ENCODE results near the gene LYZ.

Gene LYZ

DNA sequence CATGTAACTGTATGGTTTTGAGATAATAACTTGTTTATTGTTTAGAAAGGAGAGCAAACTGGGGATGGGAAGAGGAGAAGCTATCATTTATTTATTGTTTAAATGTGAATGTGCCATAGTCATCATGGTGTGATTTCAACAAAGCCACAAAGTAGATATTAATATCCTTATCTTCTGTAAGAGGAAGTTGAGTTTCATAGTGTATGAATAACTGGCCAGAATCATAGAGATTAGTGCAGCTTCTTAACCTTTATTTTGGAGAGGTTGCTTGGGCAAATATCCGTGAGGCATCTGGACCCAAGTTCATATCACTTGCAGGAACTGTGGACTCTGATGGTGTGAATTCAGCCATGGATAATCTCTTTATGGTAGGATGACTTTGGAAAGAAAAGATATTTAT lies 26.8 kb upstream of the LYZ start:
- Histone ChIP-seq H2BK12ac (ENCODE audit: low read length) (no peak overlapping the region), H3K4me2 (ENCODE audit: insufficient read depth, low read length, poor library complexity, severe bottlenecking) (no peak overlapping the region), H3K27me3 (ENCODE audit: control insufficient read depth in 3 of 3, insufficient read depth in 3 of 3, low read depth in 1 of 3, low read length in 3 of 3) (peaks cover 0 to 5% (median 0%) of the 10 kb centered on the region in 3 experiments), H2AK5ac (ENCODE audit: low read depth, low read length) (no peak overlapping the region), H2AFZ (ENCODE audit: low read length) (no peak overlapping the region), H4K8ac (ENCODE audit: low read depth, low read length) (no peak overlapping the region), H3K27ac (replicated peaks; ENCODE audit: low read length) (no peak overlapping the region), H2BK120ac (ENCODE audit: low read depth, low read length) (no peak overlapping the region), H4K91ac (ENCODE audit: low read depth, low read length, poor library complexity) (no peak overlapping the region), H3K4me3 (ENCODE audit: low read length in 2 of 2) (no peak overlapping the region), H3K36me3 (replicated peaks in 1 of 2; ENCODE audit: control insufficient read depth in 2 of 2, insufficient read depth in 2 of 2, low read length in 2 of 2) (no peaks in the 10 kb centered on the region), H2BK15ac (ENCODE audit: low read length) (no peak overlapping the region), H3K18ac (ENCODE audit: low read length) (no peak overlapping the region), H2BK5ac (ENCODE audit: low read length) (no peak overlapping the region), H3K79me1 (ENCODE audit: low read depth, low read length) (no peaks in the 10 kb centered on the region), H3K9ac (ENCODE audit: low read depth, low read length, poor library complexity) (no peak overlapping the region), H3K23ac (ENCODE audit: low read depth, low read length, poor library complexity) (no peak overlapping the region), H3K14ac (ENCODE audit: low read length) (no peak overlapping the region), H3K4ac (ENCODE audit: low read length) (no peak overlapping the region), H3K9me3 (replicated peaks in 1 of 2; ENCODE audit: control insufficient read depth in 2 of 2, insufficient read depth in 1 of 2, low read depth in 1 of 2, low read length in 2 of 2) (no peaks in the 10 kb centered on the region), H3K4me1 (ENCODE audit: control insufficient read depth in 2 of 2, insufficient read depth in 1 of 2, low read depth in 1 of 2, low read length in 2 of 2) (no peaks in the 10 kb centered on the region)
- no peak for DNase-seq (ENCODE audit: low spot score)
- WGBS, 2 donors (ENCODE audit: extremely low coverage in 2 of 2, insufficient read length in 2 of 2, insufficient replicate concordance in 1 of 2), result no CpG with 5 or more reads among the region's 1 CpG

DNA sequence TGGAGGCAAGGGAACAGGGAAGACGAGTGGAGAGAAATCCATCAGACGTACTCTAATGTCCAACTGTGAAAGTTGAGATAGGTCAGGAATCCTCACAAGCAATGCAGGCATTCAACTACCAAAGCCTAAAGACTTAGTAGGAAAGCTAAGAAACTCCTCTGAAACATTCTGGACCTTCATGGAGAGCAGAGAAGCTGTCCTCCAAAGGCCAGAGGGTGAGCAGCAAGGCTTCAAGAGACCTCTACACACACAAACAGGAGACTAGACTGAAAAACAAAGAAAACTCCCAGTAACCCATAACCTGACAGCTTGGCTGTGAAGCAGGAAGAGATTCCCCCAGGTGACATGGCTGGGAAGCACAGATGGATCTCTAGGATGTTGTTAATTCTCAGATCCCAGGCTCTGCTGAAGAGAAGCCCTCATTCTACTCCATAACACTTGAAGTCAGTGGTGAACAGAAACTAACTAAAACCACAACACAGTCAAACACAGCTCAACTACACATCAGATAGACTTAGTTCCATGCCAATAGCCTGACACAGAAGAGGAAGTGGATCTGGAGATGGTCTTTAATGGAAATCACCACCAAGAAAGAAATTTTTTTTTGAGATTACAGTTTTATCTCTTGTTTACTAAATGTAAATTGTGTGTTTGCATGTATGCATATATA lies 23.2 kb upstream of the LYZ start:
- H3K27ac ChIP-seq (replicated peaks; ENCODE audit: low read length), result no peak overlapping the region
- no peak overlapping the region for H3K23ac ChIP-seq (ENCODE audit: low read depth, low read length, poor library complexity)
- H4K8ac ChIP-seq (ENCODE audit: low read depth, low read length), result no peak overlapping the region
- no peak for DNase-seq (ENCODE audit: low spot score)
- no peak overlapping the region for H2BK5ac ChIP-seq (ENCODE audit: low read length)
- H2BK15ac ChIP-seq (ENCODE audit: low read length), result no peak overlapping the region
- peak overlapping the region in 1 of 2 donors; percentile 30 for H3K4me3 ChIP-seq (ENCODE audit: low read length in 2 of 2)
- H3K14ac ChIP-seq (ENCODE audit: low read length), result no peak overlapping the region
- peaks cover 0 to 18% (median 0%) of the 10 kb centered on the region in 3 experiments for H3K27me3 ChIP-seq (ENCODE audit: control insufficient read depth in 3 of 3, insufficient read depth in 3 of 3, low read depth in 1 of 3, low read length in 3 of 3)
- no peak overlapping the region for H3K9ac ChIP-seq (ENCODE audit: low read depth, low read length, poor library complexity)
- H2BK12ac ChIP-seq (ENCODE audit: low read length), result no peak overlapping the region
- H4K91ac ChIP-seq (ENCODE audit: low read depth, low read length, poor library complexity), result no peak overlapping the region
- WGBS, 2 donors (ENCODE audit: extremely low coverage in 2 of 2, insufficient read length in 2 of 2, insufficient replicate concordance in 1 of 2), result no CpG with 5 or more reads among the region's 2 CpGs
- no peaks in the 10 kb centered on the region for H3K36me3 ChIP-seq (replicated peaks in 1 of 2; ENCODE audit: control insufficient read depth in 2 of 2, insufficient read depth in 2 of 2, low read length in 2 of 2)
- no peak overlapping the region for H2BK120ac ChIP-seq (ENCODE audit: low read depth, low read length)
- H3K79me1 ChIP-seq (ENCODE audit: low read depth, low read length), result no peaks in the 10 kb centered on the region
- no peaks in the 10 kb centered on the region for H3K4me1 ChIP-seq (ENCODE audit: control insufficient read depth in 2 of 2, insufficient read depth in 1 of 2, low read depth in 1 of 2, low read length in 2 of 2)
- H2AFZ ChIP-seq (ENCODE audit: low read length), result no peak overlapping the region
- no peak overlapping the region for H3K4me2 ChIP-seq (ENCODE audit: insufficient read depth, low read length, poor library complexity, severe bottlenecking)
- no peak overlapping the region for H3K18ac ChIP-seq (ENCODE audit: low read length)
- no peaks in the 10 kb centered on the region for H3K9me3 ChIP-seq (replicated peaks in 1 of 2; ENCODE audit: control insufficient read depth in 2 of 2, insufficient read depth in 1 of 2, low read depth in 1 of 2, low read length in 2 of 2)
- no peak overlapping the region for H2AK5ac ChIP-seq (ENCODE audit: low read depth, low read length)
- H3K4ac ChIP-seq (ENCODE audit: low read length), result no peak overlapping the region

DNA sequence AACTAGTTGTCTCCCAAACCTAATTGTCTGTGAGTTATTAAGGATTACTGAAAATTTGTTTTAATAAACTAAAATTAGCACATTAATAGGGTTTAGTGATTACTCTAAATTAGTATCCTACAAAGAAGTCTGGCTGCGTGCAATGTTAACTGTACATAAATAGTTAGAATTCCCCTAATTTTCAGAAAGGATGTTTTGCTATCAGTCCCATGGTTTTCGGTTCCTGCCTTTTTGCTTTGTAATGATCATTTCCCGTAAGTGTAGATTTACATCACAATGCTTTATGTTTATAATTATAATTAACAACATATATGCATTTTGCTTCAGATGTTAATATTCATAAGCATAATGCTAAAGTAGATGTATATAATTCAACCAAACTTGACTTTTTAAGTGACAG lies 19.8 kb upstream of the LYZ start:
- Histone ChIP-seq H3K23ac (ENCODE audit: low read depth, low read length, poor library complexity) (no peak overlapping the region), H2AFZ (ENCODE audit: low read length) (no peak overlapping the region), H3K4me2 (ENCODE audit: insufficient read depth, low read length, poor library complexity, severe bottlenecking) (no peak overlapping the region), H3K4ac (ENCODE audit: low read length) (no peak overlapping the region), H3K18ac (ENCODE audit: low read length) (no peak overlapping the region), H3K14ac (ENCODE audit: low read length) (no peak overlapping the region), H2AK5ac (ENCODE audit: low read depth, low read length) (no peak overlapping the region), H2BK12ac (ENCODE audit: low read length) (no peak overlapping the region), H3K27ac (replicated peaks; ENCODE audit: low read length) (no peak overlapping the region), H2BK120ac (ENCODE audit: low read depth, low read length) (no peak overlapping the region), H2BK15ac (ENCODE audit: low read length) (no peak overlapping the region), H3K4me1 (ENCODE audit: control insufficient read depth in 2 of 2, insufficient read depth in 1 of 2, low read depth in 1 of 2, low read length in 2 of 2) (peaks cover 0 to 2% of the 10 kb centered on the region in 2 donors), H3K9ac (ENCODE audit: low read depth, low read length, poor library complexity) (no peak overlapping the region), H3K9me3 (replicated peaks in 1 of 2; ENCODE audit: control insufficient read depth in 2 of 2, insufficient read depth in 1 of 2, low read depth in 1 of 2, low read length in 2 of 2) (no peaks in the 10 kb centered on the region), H4K8ac (ENCODE audit: low read depth, low read length) (no peak overlapping the region), H3K27me3 (ENCODE audit: control insufficient read depth in 3 of 3, insufficient read depth in 3 of 3, low read depth in 1 of 3, low read length in 3 of 3) (peaks cover 0 to 47% (median 0%) of the 10 kb centered on the region in 3 experiments), H3K79me1 (ENCODE audit: low read depth, low read length) (no peaks in the 10 kb centered on the region), H2BK5ac (ENCODE audit: low read length) (no peak overlapping the region), H3K4me3 (ENCODE audit: low read length in 2 of 2) (no peak overlapping the region), H4K91ac (ENCODE audit: low read depth, low read length, poor library complexity) (no peak overlapping the region), H3K36me3 (replicated peaks in 1 of 2; ENCODE audit: control insufficient read depth in 2 of 2, insufficient read depth in 2 of 2, low read length in 2 of 2) (no peaks in the 10 kb centered on the region)
- no peak for DNase-seq (ENCODE audit: low spot score)
- WGBS, 2 donors (ENCODE audit: extremely low coverage in 2 of 2, insufficient read length in 2 of 2, insufficient replicate concordance in 1 of 2), result no CpG with 5 or more reads among the region's 3 CpGs

DNA sequence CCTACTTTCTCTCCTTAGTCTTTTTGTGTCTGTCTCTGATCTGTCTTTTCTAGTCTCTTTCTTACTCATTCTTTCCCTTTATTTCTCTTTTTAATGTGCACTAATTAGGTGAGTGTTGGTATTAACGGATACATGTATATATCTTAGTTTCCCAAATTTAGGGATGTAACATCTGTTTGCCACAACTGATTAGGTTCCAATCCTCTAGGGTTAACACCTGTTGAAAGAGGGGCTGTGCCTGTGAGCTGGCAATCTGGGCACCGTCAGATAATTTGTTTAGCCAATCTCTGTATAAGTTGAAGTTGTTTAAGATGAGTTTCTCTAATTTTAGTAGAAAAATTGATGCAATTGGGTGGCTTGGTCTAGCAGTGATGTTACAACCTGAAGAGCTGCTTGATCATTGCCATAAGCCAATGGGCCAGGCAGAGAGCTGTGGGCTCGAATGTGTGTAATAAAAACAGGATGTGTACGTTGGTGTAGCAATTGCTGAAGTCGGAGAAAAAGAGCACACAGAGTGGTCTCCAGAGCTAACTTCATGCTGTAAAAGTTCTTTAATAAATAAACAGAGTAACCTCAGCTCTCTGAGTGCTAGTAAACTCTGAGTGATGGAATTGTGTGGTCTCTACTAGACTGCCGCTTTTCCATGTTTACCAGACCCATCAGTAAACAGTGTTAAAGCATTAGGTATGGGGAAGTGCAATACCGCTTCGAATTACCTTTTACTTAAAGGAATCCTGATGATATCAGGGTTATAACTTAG lies 18.3 kb upstream of the LYZ start:
- Histone ChIP-seq H2BK15ac (ENCODE audit: low read length) (no peak overlapping the region), H3K4ac (ENCODE audit: low read length) (no peak overlapping the region), H3K18ac (ENCODE audit: low read length) (no peak overlapping the region), H3K23ac (ENCODE audit: low read depth, low read length, poor library complexity) (no peak overlapping the region), H3K4me1 (ENCODE audit: control insufficient read depth in 2 of 2, insufficient read depth in 1 of 2, low read depth in 1 of 2, low read length in 2 of 2) (peaks cover 0 to 2% of the 10 kb centered on the region in 2 donors), H3K9me3 (replicated peaks in 1 of 2; ENCODE audit: control insufficient read depth in 2 of 2, insufficient read depth in 1 of 2, low read depth in 1 of 2, low read length in 2 of 2) (no peaks in the 10 kb centered on the region), H2BK120ac (ENCODE audit: low read depth, low read length) (no peak overlapping the region), H3K79me1 (ENCODE audit: low read depth, low read length) (no peaks in the 10 kb centered on the region), H3K36me3 (replicated peaks in 1 of 2; ENCODE audit: control insufficient read depth in 2 of 2, insufficient read depth in 2 of 2, low read length in 2 of 2) (no peaks in the 10 kb centered on the region), H2AK5ac (ENCODE audit: low read depth, low read length) (no peak overlapping the region), H2BK5ac (ENCODE audit: low read length) (no peak overlapping the region), H2BK12ac (ENCODE audit: low read length) (no peak overlapping the region), H4K91ac (ENCODE audit: low read depth, low read length, poor library complexity) (no peak overlapping the region), H3K27me3 (ENCODE audit: control insufficient read depth in 3 of 3, insufficient read depth in 3 of 3, low read depth in 1 of 3, low read length in 3 of 3) (peaks cover 0 to 47% (median 0%) of the 10 kb centered on the region in 3 experiments), H3K14ac (ENCODE audit: low read length) (no peak overlapping the region), H3K4me2 (ENCODE audit: insufficient read depth, low read length, poor library complexity, severe bottlenecking) (no peak overlapping the region), H4K8ac (ENCODE audit: low read depth, low read length) (no peak overlapping the region), H3K9ac (ENCODE audit: low read depth, low read length, poor library complexity) (no peak overlapping the region), H3K4me3 (ENCODE audit: low read length in 2 of 2) (no peak overlapping the region), H2AFZ (ENCODE audit: low read length) (no peak overlapping the region), H3K27ac (replicated peaks; ENCODE audit: low read length) (no peak overlapping the region)
- no CpG with 5 or more reads among the region's 8 CpGs for WGBS, 2 donors (ENCODE audit: extremely low coverage in 2 of 2, insufficient read length in 2 of 2, insufficient replicate concordance in 1 of 2)
- DNase-seq (ENCODE audit: low spot score), result no peak

All from neuronal stem cell (in vitro differentiated cells).